Left forelimb (tissue), 1 donor: ENCODE measurements around the gene KLRG1.

Experiments
- DNase-seq: peaks from one replicate; pipeline ENCODE4 v3.0.0-alpha.2; 2018; ENCODE audit warnings: low spot score

KLRG1 gene

DNA sequence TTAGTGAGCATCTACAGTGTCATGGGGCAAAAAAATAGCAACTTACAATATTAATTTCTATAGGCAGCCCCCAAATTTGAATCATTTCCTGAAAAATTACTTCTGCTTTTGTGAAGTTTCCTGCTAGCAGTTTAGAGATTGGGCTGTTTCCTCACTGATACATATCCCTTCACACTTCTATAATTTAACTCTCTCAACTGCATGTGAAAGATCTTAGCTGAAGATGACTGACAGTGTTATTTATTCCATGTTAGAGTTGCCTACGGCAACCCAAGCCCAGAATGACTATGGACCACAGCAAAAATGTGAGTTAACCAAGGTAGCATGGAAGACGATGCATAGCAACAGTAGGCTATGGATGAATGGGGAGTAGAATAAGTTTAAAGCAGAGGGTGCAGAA lies at the start of gene KLRG1:
Gene KLRG1 (plus strand): TSS at position 134 of the 400 bp plus-strand sequence. CDS start 90 bp downstream, at position 224.
- DNase-seq = no peak

DNA sequence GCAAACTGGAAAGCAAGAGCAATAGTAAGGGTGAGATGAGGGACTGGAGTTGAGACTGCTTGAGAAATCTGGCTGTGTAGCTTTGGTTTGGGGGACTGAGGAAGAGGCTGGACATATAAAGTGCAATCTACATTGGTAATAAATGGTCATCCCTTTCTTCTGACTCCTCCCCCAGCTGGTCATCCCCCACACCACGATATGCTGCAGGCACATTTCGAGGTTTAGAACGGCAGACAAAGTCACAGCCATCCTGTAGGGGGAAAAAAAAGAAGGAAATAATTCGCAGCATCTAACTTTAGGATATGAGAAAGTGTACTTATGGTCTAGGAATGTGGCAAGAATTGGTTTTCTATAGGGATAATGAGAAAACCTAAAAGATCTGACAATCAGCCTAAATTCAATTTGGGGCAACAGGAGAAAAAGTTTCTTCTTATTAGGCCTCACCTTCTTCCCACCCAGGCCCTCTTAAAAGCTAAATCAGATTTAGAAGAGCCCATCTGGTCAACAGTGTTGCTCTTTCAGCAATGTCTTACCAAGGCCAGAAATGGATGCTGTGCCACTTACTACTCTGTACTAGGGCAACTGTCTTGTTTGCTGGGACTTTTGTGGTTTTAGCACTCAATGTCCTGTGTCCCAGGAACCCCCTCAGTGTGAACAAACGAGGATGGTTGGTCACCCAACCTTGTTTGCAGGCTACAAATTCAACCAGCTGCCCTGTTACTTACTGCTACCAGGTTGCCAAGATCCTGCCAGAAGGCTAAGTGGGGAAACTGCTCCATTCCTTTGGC lies 47.5 kb upstream of the KLRG1 start:
- no peak for DNase-seq

DNA sequence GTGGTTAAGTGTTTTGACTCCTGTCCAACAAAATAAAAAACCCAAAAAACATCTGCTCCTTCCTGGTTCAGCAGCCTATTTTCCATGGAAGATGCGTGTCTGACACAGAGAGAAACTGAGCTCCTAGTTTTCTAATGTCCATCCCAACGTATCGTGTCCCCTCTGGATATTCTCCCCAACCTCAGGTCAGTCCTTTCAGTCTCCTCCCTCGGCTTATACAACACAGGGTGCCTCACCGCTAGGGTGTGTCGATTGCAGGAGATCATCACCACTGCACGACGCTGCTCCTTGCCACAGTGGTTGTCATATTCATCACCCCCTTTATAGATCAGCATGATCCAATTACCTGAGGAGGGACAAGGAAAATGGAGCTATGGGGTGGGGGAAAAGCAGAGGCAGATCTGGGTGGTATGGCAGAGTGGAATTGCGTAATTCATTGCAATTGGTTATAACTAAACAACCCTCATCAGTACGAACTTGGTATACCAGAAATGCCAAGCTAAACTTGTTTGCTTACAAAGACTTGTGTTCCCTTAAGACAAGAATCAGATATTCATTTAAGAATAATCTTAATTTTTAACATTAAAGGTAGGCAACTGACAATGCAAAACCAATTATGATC lies 45.7 kb upstream of the KLRG1 start:
- no peak for DNase-seq

DNA sequence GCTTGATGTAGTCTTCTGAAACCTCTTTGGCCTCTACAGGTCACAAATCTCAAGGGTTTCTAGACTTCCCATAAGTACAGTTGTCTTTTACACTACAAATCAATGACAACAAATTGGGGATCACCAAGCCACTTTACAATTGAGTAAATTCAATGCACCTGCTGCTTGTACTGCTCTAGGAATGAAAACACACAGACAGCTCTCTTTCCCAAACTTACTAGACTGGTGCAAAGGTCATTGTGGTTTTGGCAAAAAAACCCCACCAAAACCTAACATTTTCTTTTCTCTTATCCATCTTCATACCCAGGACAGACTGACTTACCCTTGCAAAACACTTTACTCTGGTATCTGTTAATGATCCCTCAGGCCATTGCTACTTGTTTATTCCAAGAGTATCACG lies 42.6 kb upstream of the KLRG1 start:
- no peak for DNase-seq

DNA sequence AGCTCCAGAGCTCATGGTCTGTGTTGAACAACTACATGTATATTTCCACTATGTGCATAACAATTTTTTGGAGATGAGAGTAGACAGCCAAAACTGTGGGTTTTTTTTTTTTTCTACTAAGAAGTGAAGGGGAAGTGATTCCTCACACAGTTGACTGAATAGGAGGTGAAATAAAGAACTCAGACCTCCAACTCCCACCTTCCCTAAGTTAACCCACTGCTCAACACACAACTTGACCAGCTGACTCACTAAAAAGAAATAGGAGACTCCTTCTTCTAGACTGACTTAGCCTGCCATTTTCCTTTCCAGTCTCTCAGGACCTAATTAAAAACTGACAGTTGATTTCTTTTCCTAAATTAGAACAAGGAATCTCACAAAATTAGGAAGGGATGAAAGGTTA lies 41.6 kb upstream of the KLRG1 start:
- DNase-seq = no peak

DNA sequence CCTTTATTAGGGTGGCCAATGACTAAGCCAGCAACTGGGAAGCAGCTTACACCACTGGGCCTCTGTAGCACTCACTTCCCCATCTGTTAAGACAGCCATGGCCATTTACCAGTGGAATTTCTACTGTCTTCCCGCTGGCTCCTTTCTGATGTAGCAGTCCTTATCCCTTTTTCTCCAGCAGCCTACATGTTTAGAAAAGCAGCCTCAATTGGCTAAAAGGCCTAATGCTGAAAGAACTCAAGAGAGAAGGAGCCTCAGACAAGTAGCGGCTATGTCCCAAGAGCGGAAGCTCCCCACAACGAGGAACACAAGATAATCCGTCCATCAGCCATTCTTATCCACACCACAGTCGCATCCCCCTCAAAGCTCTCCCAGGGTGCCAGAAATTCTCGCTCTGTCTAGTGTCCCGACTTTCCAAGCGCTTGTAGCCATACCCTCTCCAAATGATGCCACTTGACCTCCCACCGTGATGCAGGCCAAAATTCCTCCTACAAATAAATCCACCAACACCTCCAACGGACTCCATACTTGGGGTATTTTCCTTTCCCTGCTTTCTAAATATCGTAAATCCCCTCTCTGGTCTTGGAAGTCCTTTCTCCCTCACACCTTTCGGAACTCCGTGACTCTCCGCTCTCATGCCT lies 40.5 kb upstream of the KLRG1 start:
- DNase-seq = peak; percentile 63

DNA sequence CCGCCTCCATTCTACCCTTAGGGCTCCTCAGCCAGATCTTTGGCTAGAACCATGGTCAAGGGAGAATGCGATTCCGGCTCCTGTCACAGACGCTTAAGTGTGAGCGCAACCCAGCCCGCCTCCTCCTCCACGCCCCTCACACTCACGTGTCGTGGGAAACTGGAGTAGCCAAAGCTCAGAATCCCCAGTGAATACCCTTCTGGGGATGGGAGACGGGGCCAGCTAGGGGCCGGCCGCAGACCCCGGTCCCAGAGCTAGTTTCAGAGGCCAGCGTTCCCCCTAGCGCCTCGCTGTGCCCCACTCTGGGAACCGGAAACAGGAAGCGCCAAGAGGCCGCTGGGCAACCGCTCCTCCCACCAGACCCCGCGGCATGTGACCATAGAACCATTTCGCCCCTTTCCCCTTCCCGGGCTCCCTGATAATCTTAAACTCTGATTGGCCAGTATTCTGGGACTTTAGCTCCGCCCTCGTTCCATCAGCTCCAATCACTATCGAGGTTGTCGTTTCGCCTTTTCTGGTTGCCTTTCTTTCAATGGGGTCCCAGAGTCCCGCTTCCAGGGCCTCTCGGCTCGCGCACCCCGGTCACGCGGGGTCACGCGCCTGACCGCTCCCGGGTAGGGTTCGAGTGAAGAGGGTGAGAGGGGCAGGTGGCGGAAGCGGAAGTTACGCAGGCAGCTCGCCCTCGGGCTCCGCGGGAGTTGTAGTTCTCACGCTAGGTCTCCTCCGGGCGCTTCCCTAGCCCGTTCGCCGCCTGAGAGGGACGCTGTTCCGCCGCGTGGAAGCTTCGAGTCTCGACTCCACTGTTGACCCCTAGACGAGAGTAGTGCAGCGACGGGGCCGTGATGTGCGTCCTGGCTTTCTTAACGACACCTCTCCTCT lies 39.8 kb upstream of the KLRG1 start, which contains the start of gene M6PR:
Gene M6PR (minus strand): TSS at position 304 of the 879 bp plus-strand sequence. CDS start 3,241 bp downstream, outside the sequence.
- peak; percentile 97 for DNase-seq

DNA sequence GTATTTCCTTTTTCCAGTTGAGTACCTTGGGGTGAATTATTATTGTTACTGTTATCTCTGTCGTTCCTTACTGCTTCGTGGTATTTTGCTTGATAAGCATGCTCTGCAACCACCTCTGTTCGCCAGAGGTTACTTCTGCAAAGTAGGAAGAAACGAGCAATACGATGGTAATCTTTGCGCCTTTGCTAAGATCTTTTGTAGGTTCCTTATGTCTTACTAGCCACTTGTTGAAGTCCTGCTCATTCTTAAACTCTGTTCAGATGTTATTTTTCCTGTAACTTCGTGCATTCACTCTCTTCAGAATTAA lies 39.2 kb upstream of the KLRG1 start:
- DNase-seq = no peak

DNA sequence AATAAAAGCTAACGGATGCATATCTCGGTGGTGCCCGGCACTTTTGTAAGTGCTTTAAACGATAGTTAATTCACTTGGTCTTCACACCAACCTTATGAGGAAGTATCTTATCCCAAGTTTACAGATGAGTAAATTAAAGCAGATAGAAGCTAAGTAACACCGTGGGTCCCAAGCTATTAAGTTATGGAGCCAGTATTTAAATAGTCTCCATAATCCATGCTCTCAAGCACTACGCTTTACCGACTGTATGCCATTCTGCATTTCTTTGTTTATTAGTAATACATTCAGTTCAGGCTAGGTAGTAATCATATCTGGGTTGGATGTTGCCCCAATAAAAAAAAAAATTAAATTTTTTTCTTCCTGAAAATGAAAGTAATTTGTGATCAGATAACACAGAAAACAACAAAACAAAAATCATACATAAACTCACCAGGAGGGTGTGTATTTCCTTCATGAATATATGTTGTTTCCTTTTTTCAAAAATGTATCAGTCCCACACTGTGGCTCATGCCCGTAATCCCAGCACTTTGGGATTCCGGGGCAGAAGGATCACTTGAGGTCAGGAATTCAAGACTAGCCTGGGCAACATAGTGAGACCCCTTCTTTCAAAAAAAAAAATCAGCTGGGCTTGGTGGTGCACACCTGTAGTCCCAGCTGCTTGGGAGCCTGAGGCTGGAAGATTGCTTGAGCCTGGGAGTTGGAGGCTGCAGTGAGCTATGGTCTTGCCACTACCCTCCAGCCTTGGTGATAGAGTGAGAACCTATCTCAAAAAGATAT lies 38.5 kb upstream of the KLRG1 start:
- no peak for DNase-seq

DNA sequence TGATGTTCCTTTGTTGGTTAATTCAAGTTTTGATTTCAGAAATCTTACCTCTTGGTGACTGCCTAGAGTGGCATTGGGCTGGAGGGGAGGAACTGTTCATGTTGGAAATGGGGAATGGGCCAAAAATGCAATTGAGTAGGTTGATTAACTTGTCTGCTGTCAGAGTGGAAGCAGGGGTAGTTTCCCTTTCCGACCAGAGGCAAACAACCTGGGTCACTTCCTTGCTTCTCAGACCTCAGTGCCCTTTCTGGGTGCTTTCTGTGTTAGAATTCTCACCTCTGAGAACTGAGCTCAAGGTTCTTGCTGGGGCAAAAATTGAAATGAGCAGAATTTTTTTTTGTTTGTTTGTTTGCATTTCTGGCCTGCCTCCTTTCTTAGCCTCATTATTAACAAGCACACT lies 37.6 kb upstream of the KLRG1 start:
- no peak for DNase-seq

DNA sequence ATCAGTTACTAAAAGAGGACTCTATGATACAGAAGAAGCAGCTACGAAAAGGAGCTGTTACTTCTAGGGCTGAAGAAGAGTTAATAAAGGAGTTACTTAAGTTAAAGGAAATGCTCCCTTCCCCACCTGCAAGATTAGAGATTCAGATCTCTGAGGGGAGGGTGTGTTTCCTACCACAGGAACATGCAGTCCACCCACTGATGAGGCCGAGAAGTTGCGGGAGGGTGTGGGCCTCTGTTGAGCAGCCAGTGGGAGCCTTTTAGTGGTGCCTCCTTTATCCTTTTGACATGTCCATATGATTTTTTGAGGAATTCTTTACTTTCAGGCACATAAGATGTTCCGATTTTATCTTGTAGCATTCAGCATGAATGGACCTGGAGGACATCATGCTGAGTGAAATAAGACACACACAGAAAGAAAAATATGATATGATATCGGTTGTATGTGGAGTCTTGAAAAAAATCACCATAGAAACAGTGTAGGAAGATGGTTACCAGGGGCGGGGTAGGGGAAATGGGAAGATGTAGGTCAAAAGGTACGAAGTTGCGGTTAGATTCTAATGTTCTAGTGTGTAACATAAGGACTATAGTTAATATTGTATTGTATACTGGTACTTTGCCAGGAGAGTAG lies 35.5 kb upstream of the KLRG1 start:
- no peak for DNase-seq

DNA sequence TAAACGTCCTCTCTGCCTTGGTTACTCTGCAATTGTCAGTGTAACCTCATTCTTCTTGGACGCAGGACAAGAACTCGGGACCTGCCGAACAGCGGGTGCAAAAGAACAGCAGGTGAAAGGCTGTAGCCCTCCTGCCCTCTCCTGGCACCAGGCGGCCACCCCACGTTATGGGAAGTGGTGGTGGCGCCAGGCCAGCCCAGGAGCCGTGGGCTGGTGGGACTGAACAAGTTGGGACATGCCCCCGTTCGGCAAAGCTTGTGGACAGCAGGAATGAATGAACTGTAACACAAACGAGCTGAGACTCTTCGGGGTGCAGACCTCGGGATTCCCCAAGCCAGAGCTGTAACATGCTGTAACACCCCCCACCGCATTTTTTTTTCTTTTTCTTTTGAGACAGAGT lies 33.3 kb upstream of the KLRG1 start:
- no peak for DNase-seq

DNA sequence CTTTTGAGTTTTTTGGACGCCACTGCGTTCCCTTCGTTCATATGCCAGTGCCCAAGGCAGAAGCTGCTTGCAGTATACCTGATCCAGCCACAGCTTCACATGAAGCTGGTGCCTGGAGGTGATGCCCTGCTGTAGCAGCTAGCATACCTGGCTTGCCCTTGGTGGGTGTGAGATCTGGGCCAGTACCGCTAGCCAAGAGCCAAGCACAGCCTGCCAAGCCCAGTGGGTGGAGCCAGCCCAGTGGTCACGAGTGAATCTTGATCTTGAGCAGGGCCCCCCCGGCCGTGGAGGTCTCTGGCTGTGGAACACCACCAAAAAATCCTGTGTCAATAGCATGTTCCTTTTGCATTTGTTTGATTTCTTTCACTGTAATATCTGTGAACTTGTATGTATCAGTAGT lies 32.6 kb upstream of the KLRG1 start:
- no peak for DNase-seq

DNA sequence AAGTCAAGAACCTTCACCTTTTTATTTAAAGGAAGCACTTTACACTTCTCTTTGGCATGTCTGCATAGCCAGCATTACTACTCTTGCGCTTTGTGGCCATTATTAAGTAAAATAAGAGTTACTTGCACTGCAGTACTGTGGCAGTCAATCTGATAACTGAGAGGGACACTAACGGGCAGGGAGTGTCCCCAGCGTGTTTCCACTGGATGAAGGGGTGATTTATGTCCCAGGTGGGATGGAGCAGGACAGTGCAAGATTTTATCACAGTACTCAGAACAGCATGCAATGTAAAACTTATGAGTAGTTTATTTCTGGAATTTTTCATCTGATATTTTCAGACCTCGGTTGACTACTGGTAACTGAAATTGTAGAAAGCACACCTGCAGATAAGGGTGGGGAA lies 31.8 kb upstream of the KLRG1 start:
- DNase-seq = no peak

DNA sequence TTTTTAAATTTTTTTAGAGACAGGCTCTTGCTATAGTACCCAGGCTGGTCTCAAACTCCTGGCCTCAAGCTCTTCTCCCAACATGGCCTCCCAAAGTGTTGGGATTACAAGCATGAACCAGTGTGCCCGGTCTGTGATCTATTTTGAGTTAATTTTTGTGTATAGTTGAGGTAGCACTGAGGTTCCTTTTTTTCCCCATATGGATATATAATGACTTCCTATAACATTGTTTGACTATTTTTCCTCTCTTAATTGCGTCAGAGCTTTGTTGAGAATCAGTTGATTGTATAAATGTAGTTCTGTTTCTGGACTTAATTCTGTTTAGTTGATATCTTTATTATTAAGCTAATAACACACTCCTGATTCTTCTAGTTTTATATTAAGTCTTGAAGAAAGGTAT lies 31.3 kb upstream of the KLRG1 start:
- no peak for DNase-seq

DNA sequence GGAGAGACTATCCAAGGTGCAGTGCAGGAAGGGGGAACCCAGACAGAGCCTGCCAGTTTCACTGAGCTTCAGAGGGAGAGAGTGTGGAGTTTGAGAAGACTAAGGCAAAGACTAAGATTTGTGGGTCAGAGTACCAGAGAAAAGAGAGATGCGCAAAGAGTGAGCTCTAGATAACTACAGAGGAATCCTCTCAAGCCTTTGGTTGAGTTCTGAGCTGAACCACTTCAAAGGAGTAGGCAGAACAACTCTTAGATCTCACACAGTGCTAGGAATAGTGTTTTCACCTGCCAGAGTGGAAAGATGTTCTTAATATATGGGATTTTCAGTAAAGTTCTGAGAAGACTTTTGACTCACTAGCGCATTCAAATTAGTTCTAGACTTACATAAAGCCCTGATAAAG lies 29.2 kb upstream of the KLRG1 start:
- no peak for DNase-seq

DNA sequence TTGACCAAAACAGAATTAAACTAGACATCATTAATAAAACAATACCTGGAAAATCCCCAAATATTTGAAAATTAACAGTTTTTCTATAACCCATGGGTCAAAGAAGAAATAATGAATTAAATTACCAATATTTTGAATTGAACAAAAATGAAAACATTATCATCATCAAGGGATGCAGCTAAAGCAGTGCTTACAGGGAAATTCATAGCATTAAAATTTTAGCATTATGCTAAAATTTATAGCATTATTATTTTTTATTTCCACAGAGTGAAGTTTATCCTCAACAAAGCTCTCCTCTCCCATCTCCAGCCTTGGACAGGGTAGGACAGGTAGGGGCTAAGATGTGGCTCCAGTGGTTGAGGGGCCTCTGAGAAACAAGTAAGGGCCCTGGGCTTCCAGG lies 20.6 kb upstream of the KLRG1 start:
- DNase-seq = no peak

DNA sequence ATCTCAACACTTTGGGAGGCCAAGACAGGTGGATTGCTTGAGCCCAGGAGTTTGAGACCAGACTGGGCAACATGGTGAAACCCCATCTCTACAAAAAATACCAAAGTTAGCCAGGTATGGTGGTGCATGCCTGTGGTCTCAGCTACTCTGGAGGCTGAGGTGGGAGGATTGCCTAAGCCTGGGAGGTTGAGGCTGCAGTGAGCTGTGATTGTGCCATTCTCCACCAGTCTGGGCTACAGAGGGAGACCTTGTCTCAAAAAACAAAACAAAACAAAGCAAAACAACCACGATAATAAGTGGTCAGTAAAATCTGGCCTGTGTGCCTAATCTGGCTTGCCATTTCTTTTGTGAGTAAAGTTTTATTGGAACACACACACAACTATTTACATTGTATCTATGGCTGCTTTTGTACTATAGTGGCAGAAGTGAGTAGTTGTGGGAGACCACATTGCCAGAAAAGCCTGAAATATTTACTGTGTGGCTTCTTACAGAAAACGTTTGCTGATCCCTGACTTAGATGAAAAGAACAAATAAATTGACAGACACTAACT lies 19.4 kb upstream of the KLRG1 start:
- no peak for DNase-seq

DNA sequence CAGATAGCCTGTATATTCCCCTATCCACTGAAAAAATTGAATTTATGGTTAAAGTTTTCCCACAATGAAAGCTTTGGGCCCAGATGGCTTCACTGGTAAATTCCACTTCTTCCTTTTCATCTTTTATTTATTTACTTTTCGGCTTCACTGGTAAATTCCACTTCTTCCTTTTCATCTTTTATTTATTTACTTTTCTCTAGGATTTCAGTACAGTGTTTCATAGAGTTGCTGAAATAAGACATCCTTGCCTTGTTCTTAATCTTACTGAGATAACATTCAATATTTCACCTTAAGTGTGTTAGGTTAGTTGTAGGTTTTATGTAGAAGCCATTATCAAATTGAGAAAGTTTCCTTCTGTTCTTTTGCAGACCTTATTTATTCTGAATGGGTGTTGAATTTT lies 18.9 kb upstream of the KLRG1 start:
- no peak for DNase-seq

DNA sequence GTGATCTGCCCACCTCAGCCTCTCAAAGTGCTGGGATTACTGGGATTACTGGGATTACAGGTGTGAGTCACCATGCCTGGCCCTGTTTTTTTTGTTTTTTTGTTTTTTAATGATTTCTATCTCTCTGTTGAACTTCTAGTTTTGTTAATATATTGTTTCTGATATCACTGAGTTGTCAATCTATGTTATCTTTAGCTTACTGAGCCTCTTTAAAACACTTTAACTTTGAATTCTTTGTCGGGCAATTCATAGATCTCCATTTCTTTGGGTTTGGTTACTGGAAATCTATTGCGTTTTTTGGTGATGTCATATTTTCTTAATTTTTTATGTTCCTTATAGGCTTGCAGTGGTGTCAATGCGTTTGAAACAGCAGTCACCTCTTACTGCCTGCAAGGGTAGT lies 9.2 kb upstream of the KLRG1 start:
- no peak for DNase-seq

DNA sequence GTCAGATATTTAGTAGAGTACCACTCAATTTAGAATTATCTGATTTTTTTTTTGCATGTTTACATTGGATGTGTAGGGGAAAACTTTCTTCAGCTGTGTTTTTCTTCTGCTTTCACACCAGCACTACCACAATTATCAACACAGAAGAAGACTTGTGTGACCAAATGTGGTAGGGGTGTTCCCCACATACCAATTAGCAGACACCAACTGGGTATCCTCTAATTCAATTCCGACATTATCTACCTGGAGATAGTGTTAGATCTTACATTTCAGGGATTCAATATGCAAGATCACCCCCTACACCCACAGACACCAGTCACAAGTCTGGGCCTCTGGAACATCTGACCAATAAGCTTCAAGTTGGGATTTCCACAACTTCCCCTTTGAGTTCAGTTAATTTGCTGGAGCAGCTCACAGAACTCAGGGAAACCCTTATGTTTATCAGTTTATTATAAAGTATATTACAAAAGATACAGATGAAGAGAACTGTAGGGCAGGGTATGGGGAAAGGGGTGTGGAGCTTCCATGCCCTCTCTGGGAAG lies 4.1 kb upstream of the KLRG1 start:
- no peak for DNase-seq
